Measurements from ENCODE around the gene GALNT10.

DNA sequence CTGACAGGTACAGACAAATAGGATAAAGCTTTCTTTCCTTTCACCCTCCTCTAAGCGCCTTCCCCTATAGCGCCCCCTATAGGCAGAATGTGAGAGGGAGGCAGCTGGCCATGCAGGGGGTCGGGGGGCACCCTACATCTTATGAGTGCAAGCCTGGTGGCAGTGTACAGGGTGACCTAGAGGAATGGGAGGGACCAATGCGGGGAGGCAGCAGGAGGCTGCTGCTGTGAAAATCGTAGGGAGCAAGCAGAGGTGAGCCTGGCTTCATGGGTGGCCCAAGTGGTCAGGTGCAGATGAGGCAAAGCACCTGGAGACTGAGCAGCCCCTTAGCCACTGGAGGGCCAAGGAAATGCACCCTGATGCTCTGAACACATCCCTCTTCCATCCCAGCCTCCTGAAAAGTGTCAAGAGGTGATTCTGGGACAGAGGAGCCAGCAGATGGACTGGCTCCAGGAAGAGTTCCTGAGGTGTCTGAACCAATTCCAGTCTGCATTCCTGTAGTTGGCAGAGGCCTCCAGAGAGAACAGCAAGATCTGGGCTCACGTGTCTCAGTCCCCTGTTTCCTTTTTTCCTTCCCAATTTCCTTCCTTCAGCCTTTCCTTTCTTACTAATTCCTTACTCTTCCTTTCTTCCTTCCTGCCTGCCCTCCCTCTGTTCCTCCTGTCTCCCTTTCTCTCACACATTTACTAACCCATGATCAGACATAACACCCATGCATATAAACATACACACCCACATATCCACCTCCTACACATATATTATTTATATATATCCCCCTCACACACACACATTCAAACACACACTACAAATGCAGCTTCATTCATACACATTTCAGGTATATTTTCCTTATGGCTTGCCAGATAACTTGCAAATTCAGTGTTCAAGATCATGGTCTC lies 32.8 kb upstream of the GALNT10 start:
- TF ChIP-seq GATA3 (IDR thresholded peaks at IDR 0.05; ENCODE audit: low read depth, low read length) = no peak
- TF ChIP-seq GATA2 (IDR thresholded peaks at IDR 0.05; ENCODE audit: low read depth, low read length) = no peak
